Neuron (in vitro differentiated cells): ENCODE data around the gene UBXN10.

ENCODE experiments used
- H2AFZ ChIP-seq: one replicate; pipeline ENCODE4 v1.6.1; 2013; ENCODE audit warnings: low read depth, mild to moderate bottlenecking, inconsistent platforms, low read length, moderate library complexity
- H3K27me3 ChIP-seq: one replicate; pipeline ENCODE4 v1.6.1; 2013; ENCODE audit warnings: low read length; ENCODE audit not compliant: insufficient read depth
- H3K36me3 ChIP-seq: one replicate; pipeline ENCODE4 v1.6.1; 2013; ENCODE audit warnings: low read length; ENCODE audit not compliant: insufficient read depth
- H3K4me1 ChIP-seq: one replicate; pipeline ENCODE4 v1.6.1; 2013; ENCODE audit warnings: low read length; ENCODE audit not compliant: insufficient read depth
- H3K4me3 ChIP-seq: 2 replicates; pipeline ENCODE4 v1.5.1; 2013; ENCODE audit warnings: mild to moderate bottlenecking, low read length, moderate library complexity
- H3K9me3 ChIP-seq: one replicate; pipeline ENCODE4 v1.6.1; 2013; ENCODE audit warnings: low read length

The UBXN10 gene

DNA sequence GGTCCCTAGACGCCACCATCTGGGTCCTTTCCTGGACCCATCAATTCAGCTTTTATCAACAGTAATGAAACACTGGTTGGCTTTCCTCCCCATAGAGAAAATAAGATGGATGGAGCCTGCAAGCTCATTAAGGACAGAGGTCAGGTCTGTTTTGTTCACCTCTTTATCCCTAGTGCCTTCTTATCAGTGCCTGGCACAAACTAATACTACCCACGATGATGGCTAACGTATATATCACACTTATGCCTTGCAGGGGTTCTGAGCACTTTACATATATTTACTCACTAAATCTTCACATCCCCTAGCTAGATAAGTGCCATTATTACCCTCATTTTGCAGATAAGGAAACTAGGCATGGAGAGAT is 5.1 kb upstream of the UBXN10 start:
- no peaks in the 10 kb centered on the region for H3K36me3 ChIP-seq
- H2AFZ ChIP-seq: no peak overlapping the region
- H3K4me3 ChIP-seq: no peak overlapping the region
- no peaks in the 10 kb centered on the region for H3K4me1 ChIP-seq
- peaks cover 31% of the 10 kb centered on the region for H3K27me3 ChIP-seq
- H3K9me3 ChIP-seq: peaks cover 3% of the 10 kb centered on the region

- H2AFZ ChIP-seq: no peak overlapping the region
- peaks cover 24% of the 10 kb centered on the region for H3K27me3 ChIP-seq
- H3K4me3 ChIP-seq: no peak overlapping the region
- peaks cover 7% of the 10 kb centered on the region for H3K4me1 ChIP-seq
- H3K36me3 ChIP-seq: no peaks in the 10 kb centered on the region
- H3K9me3 ChIP-seq: peaks cover 3% of the 10 kb centered on the region
Measured at GRCh38 chr1:20182415-20182814, 3.5 kb upstream of the UBXN10 start.

- peaks cover 7% of the 10 kb centered on the region for H3K4me1 ChIP-seq
- H3K27me3 ChIP-seq: peaks cover 27% of the 10 kb centered on the region
- no peak overlapping the region for H2AFZ ChIP-seq
- H3K36me3 ChIP-seq: no peaks in the 10 kb centered on the region
- no peak overlapping the region for H3K4me3 ChIP-seq
- H3K9me3 ChIP-seq: peaks cover 3% of the 10 kb centered on the region
Measured at GRCh38 chr1:20183035-20183434, 2.9 kb upstream of the UBXN10 start.

- Histone ChIP-seq H3K4me1 (peaks cover 7% of the 10 kb centered on the region), H3K36me3 (no peaks in the 10 kb centered on the region), H3K4me3 (no peak overlapping the region), H3K9me3 (peaks cover 3% of the 10 kb centered on the region), H2AFZ (no peak overlapping the region), H3K27me3 (peaks cover 34% of the 10 kb centered on the region)
Measured at GRCh38 chr1:20183616-20184271, 2.2 kb upstream of the UBXN10 start.

GRCh38 chr1:20184481-20184900 is 1.4 kb upstream of the UBXN10 start:
- H3K4me1 ChIP-seq: peaks cover 7% of the 10 kb centered on the region
- peaks cover 36% of the 10 kb centered on the region for H3K27me3 ChIP-seq
- H2AFZ ChIP-seq: no peak overlapping the region
- peaks cover 3% of the 10 kb centered on the region for H3K9me3 ChIP-seq
- no peaks in the 10 kb centered on the region for H3K36me3 ChIP-seq
- no peak overlapping the region for H3K4me3 ChIP-seq

DNA sequence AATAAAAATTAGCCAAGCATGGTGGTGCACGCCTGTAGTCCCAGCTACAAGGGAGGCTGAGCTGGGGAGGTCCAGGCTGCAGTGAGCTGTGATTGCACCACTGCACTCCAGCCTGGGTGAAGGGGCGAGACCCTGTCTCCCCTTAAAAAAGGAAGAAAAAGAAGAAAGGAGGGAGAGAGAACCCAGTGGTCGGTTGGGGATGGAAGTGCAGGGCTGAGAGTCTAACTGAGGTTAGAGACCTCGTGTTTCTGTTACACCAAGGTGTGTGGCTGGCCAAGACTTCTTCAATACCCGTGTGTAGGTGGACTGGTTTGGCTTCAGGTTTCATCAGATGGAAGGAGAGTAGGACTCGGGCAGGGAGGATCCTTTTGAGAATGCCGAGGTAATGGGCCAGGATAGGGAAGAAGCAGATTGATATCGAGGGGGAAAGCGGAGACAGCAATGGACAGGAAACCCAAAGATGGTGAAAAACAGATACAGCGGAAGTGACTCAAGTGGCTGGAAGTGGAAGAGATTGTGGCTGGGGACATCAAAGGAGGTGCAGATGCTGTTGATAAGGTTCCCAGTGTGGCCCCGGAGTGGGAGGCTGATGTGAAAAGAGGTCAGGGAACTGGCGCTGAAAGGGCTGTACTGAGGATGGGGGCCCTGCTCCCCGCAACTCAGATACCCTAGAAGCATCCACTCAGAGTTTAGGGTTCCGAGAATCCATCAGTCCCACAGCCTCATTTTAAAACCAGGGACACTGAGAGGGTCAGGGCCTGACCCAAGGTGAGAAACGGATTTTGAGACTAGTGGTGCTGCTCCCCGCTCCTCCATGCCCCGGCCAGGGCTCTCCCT is 681 bp upstream of the UBXN10 start:
- Histone ChIP-seq H2AFZ (no peak overlapping the region), H3K9me3 (no peaks in the 10 kb centered on the region), H3K4me1 (peaks cover 7% of the 10 kb centered on the region), H3K36me3 (no peaks in the 10 kb centered on the region), H3K27me3 (peaks cover 36% of the 10 kb centered on the region), H3K4me3 (peak overlapping the region; percentile 17)

DNA sequence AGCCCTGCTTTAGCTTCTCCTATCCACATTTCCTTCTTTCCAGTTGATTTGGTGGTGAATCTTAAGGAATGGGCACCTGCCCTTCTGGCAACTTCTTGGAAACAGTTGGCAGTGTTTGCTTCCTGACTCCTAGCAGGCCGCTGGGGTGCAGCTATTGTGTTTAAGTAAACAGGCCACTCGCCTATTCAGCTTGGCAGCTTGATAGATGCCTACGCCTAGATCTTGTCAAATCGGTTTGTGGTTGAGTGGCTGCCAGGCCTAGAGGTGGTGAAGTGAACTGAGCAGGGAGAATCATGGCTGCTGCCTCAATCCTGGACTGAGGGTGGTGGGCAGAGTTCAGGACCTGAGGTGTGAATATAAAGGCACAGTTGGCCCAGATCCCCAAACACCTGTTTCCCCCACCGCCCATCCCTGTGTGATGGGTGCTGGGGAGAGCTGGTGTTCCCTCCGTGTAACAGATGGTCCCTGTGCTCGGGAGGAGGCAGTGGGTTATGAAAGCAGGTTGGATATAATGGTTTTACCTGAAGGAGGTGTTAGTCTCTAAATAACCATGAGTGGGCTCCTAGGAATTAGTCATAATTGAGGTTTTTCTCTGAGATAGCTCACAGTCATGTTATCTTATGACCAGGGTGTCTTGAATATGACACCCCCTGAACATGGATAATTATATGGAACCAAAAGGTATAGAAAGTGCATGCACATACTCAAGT is 1.4 kb downstream of the UBXN10 start:
- H3K9me3 ChIP-seq: no peaks in the 10 kb centered on the region
- peaks cover 29% of the 10 kb centered on the region for H3K27me3 ChIP-seq
- H3K4me3 ChIP-seq: no peak overlapping the region
- no peak overlapping the region for H2AFZ ChIP-seq
- H3K4me1 ChIP-seq: peaks cover 7% of the 10 kb centered on the region
- H3K36me3 ChIP-seq: no peaks in the 10 kb centered on the region

- peaks cover 29% of the 10 kb centered on the region for H3K27me3 ChIP-seq
- peaks cover 7% of the 10 kb centered on the region for H3K4me1 ChIP-seq
- no peak overlapping the region for H2AFZ ChIP-seq
- no peaks in the 10 kb centered on the region for H3K36me3 ChIP-seq
- no peak overlapping the region for H3K4me3 ChIP-seq
- H3K9me3 ChIP-seq: no peaks in the 10 kb centered on the region
Measured at GRCh38 chr1:20187813-20188454, 2.0 kb downstream of the UBXN10 start.

DNA sequence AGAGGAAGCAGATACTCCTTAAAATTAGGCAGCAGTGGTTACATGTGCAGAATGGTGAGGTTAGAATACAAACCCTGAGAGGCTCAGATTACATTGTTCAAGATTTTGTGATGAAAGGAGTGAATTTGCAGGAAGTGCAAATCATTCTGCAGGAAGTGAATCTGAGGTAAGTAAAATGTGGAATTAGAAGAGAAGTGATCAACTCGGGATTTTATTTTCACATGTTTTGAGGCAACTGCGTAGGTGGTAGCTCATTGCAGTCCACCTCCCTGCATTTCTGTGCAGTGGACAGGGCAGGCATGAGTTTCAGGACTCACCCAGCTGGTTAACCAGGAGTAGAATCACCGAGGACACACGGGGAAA is 2.5 kb downstream of the UBXN10 start:
- H3K4me3 ChIP-seq: no peak overlapping the region
- H3K36me3 ChIP-seq: no peaks in the 10 kb centered on the region
- no peak overlapping the region for H2AFZ ChIP-seq
- peaks cover 29% of the 10 kb centered on the region for H3K27me3 ChIP-seq
- H3K9me3 ChIP-seq: no peaks in the 10 kb centered on the region
- H3K4me1 ChIP-seq: peaks cover 7% of the 10 kb centered on the region

GRCh38 chr1:20189664-20190063 is 3.8 kb downstream of the UBXN10 start:
- Histone ChIP-seq H3K27me3 (peaks cover 22% of the 10 kb centered on the region), H3K36me3 (no peaks in the 10 kb centered on the region), H3K9me3 (no peaks in the 10 kb centered on the region), H3K4me3 (no peak overlapping the region), H3K4me1 (peaks cover 7% of the 10 kb centered on the region), H2AFZ (no peak overlapping the region)

- Histone ChIP-seq H3K9me3 (no peaks in the 10 kb centered on the region), H3K4me1 (peaks cover 7% of the 10 kb centered on the region), H2AFZ (no peak overlapping the region), H3K36me3 (no peaks in the 10 kb centered on the region), H3K4me3 (no peak overlapping the region), H3K27me3 (peaks cover 15% of the 10 kb centered on the region)
Measured at GRCh38 chr1:20190256-20191160, 4.6 kb downstream of the UBXN10 start.

GRCh38 chr1:20191266-20191825 is 5.5 kb downstream of the UBXN10 start:
- Histone ChIP-seq H3K4me3 (no peak overlapping the region), H3K36me3 (no peaks in the 10 kb centered on the region), H2AFZ (no peak overlapping the region), H3K27me3 (peaks cover 15% of the 10 kb centered on the region), H3K4me1 (peaks cover 3% of the 10 kb centered on the region), H3K9me3 (no peaks in the 10 kb centered on the region)
